B cell (primary cell): Measurements from ENCODE around the gene UTP25. TPM values are rescaled to one million over a fixed set of nuclear protein-coding genes. Genes with fewer than 3 reads are reported as not detected.

Experiments used
- ATAC-seq: fragments of 200-7000 bp; cut with Tn5 transposase; one replicate; pipeline ENCODE4 v1.10.0; 2021; ENCODE audit warnings: low read depth, mild to moderate bottlenecking, moderate number of reproducible peaks, moderate library complexity
- CTCF ChIA-PET: fragments of 350-600 bp; sonication (Branson Sonifier 250); formaldehyde crosslinking; loops from one replicate; lab custom pipeline; 2021; ENCODE audit warnings: antibody characterized with exemption, inconsistent platforms; lab: Charles Lee
- POLR2A ChIA-PET: fragments of 350-600 bp; sonication (Branson Sonifier 250); formaldehyde crosslinking; loops from one replicate; lab custom pipeline; 2021; ENCODE audit warnings: antibody characterized with exemption; lab: Charles Lee
- DNase-seq: peaks from one replicate; pipeline ENCODE4 v3.0.0; 2013
- H2AFZ ChIP-seq: 2 replicates; pipeline ENCODE4 v1.6.1; 2012; ENCODE audit warnings: mild to moderate bottlenecking, low read depth, low read length; ENCODE audit not compliant: insufficient read depth, poor library complexity, severe bottlenecking
- H3K27ac ChIP-seq, 2 donors: 1 replicate in 1 of 2; 2 replicates in 1 of 2; pipeline ENCODE4 v1.5.1; 2012 to 2013; ENCODE audit warnings: low read length in 2 of 2, mild to moderate bottlenecking in 2 of 2, moderate library complexity in 1 of 2
- H3K27me3 ChIP-seq, 4 experiments: fragments of 200-600 bp in 1 of 4; sonication (generic) in 1 of 4; replicated peaks in 1 of 4; 1 replicate in 2 of 4; 2 replicates in 2 of 4; pipeline versions ENCODE4 v1.6.1 to v1.7.0; 2013 to 2016; ENCODE audit warnings: low read length in 3 of 4, mild to moderate bottlenecking in 2 of 4, mixed read lengths in 1 of 4, moderate library complexity in 1 of 4; ENCODE audit not compliant: insufficient read depth in 4 of 4, control insufficient read depth in 3 of 4; ENCODE audit errors: control extremely low read depth in 1 of 4
- H3K36me3 ChIP-seq, 2 experiments: replicated peaks in 1 of 2; 1 replicate in 1 of 2; 2 replicates in 1 of 2; pipeline versions ENCODE4 v1.6.1 to v1.7.1; 2013; ENCODE audit warnings: low read length in 1 of 2; ENCODE audit not compliant: insufficient read depth in 2 of 2, control insufficient read depth in 1 of 2; ENCODE audit errors: control extremely low read depth in 1 of 2, extremely low read depth in 1 of 2
- H3K4me1 ChIP-seq, 2 donors: fragments of 200-600 bp in 1 of 2; sonication (generic) in 1 of 2; 1 replicate in 1 of 2; 2 replicates in 1 of 2; pipeline versions ENCODE4 v1.5.1 to v1.6.1; 2013 to 2017; ENCODE audit warnings: low read length in 2 of 2; ENCODE audit not compliant: control insufficient read depth in 2 of 2, insufficient read depth in 2 of 2
- H3K4me2 ChIP-seq: replicated peaks from 2 replicates; pipeline ENCODE3; 2012; ENCODE audit warnings: mild to moderate bottlenecking, low read depth, low read length; ENCODE audit not compliant: poor library complexity, severe bottlenecking
- H3K4me3 ChIP-seq, 5 experiments: fragments of 200-600 bp in 1 of 5; sonication (generic) in 1 of 5; 1 replicate in 3 of 5; 2 replicates in 2 of 5; pipeline versions ENCODE4 v1.5.1 to v1.7.0; 2011 to 2016; ENCODE audit warnings: low read length in 4 of 5, mild to moderate bottlenecking in 4 of 5, low read depth in 2 of 5, control low read depth in 1 of 5, moderate library complexity in 1 of 5; ENCODE audit not compliant: insufficient read depth in 1 of 5; ENCODE audit errors: control extremely low read depth in 1 of 5, extremely low read depth in 1 of 5
- H3K79me2 ChIP-seq: fragments of 200-600 bp; sonication (generic); one replicate; pipeline ENCODE4 v1.6.0; 2016; ENCODE audit warnings: low read length; ENCODE audit not compliant: control insufficient read depth, insufficient read depth
- H3K9ac ChIP-seq: fragments of 200-600 bp; sonication (generic); 2 replicates; pipeline ENCODE4 v1.6.1; 2017; ENCODE audit warnings: mild to moderate bottlenecking, low read length, moderate library complexity
- H3K9me3 ChIP-seq, 3 donors: one replicate each; pipeline versions ENCODE4 v1.6.1 to v1.7.1; 2013; ENCODE audit warnings: low read length in 2 of 3; ENCODE audit not compliant: control insufficient read depth in 2 of 3, insufficient read depth in 1 of 3; ENCODE audit errors: control extremely low read depth in 1 of 3
- H4K20me1 ChIP-seq: 2 replicates; pipeline ENCODE4 v1.6.0; 2012; ENCODE audit warnings: mild to moderate bottlenecking, low read length; ENCODE audit not compliant: insufficient read depth, control insufficient read depth, poor library complexity, severe bottlenecking
- H3K27ac Mint-ChIP-seq: one replicate; pipeline ENCODE4 v1.8.0; 2021; ENCODE audit warnings: mixed read lengths
- H3K27me3 Mint-ChIP-seq: one replicate; pipeline ENCODE4 v1.8.0; 2021; ENCODE audit warnings: mixed read lengths
- H3K4me1 Mint-ChIP-seq: one replicate; pipeline ENCODE4 v1.8.0; 2021; ENCODE audit warnings: mixed read lengths
- H3K4me3 Mint-ChIP-seq: one replicate; pipeline ENCODE4 v1.8.0; 2021; ENCODE audit warnings: mixed read lengths
- H3K9me3 Mint-ChIP-seq: one replicate; pipeline ENCODE4 v1.8.0; 2022; ENCODE audit warnings: mixed read lengths; ENCODE audit not compliant: insufficient read depth
- CTCF ChIP-seq: fragments of 200-600 bp; IDR thresholded peaks from one replicate; pipeline ENCODE4 v1.8.0; 2022; ENCODE audit warnings: antibody characterized with exemption, mild to moderate bottlenecking
- EZH2 ChIP-seq: IDR thresholded peaks from 2 replicates; pipeline ENCODE4 v1.6.1; 2012; ENCODE audit warnings: borderline replicate concordance, low read depth, mild to moderate bottlenecking, moderate library complexity, low read length; ENCODE audit not compliant: insufficient read depth, poor library complexity, severe bottlenecking
- WGBS: methylation state at CpG from one replicate; pipeline ENCODE4 v1.1.5; 2013; ENCODE audit warnings: missing lambda C conversion rate; ENCODE audit not compliant: insufficient coverage; 5-methylcytosine and 5-hydroxymethylcytosine counted together
- intact Hi-C: fragments of 100-400 bp; cut with micrococcal nuclease; formaldehyde crosslinking; loops from one replicate; pipeline ENCODE4 v1.10.0; 2022
- polyA plus RNA-seq: library from polyadenylated mRNA; depleted of rRNA; stranded (reverse); fragments of >200 nt; gene quantifications from 2 replicates; pipeline ENCODE4 v1.2.3, GENCODE V29; 2012
- total RNA-seq, 2 donors: library from RNA; stranded (reverse); fragments of 120-200 nt in 1 of 2; gene quantifications; 1 replicate in 1 of 2; 2 replicates in 1 of 2; pipeline versions ENCODE4 v1.2.3 to v1.2.4, GENCODE V29; 2013 to 2022

Gene UTP25
- total and polyA plus RNA-seq, 2 donors (not counting 1 experiment from before 2014, with no cell fraction given), result 6.2 to 16.6 TPM

DNA sequence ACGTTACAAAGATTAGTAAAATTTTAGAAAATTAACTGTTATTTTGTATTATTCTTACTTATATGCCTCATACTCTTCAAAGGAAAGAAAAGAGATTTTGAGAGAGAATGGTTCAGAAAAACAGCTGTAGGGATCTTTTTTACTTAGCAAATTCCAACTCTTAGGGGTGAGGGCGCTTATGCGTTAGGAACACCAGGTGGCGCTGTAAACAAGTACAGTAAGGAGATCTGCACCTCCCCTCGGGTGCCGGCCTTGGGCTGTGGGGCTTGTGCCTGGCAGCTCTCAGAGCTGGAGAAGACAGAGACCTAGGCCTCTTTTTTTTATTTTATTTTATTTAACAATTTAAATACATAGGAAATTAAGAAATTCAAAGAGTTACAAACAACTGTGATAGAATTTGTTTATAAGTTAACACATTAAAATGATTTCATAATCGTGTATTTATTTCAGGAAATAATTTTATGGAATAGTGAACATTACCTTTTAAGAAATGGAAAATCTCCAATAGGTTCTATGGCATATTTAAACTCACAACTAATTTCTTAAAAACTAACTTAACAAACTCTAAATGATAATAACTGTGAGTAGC is 32.6 kb downstream of the UTP25 start:
- H4K20me1 ChIP-seq, result no peaks in the 10 kb centered on the region
- no peaks in the 10 kb centered on the region for H3K4me1 ChIP-seq
- peaks cover 2 to 10% of the 10 kb centered on the region in 2 experiments for H3K36me3 ChIP-seq
- H3K4me3 ChIP-seq, result no peak overlapping the region
- no peak overlapping the region for H3K4me3 Mint-ChIP-seq
- peaks cover 0 to 4% (median 0%) of the 10 kb centered on the region in 3 donors for H3K9me3 ChIP-seq
- H3K4me2 ChIP-seq, result no peak overlapping the region
- no peaks in the 10 kb centered on the region for H3K79me2 ChIP-seq
- no peak overlapping the region for H2AFZ ChIP-seq
- H3K27me3 ChIP-seq, result peaks cover 0 to 11% (median 3%) of the 10 kb centered on the region in 4 experiments
- no peaks in the 10 kb centered on the region for H3K9me3 Mint-ChIP-seq
- no peak overlapping the region for H3K27ac Mint-ChIP-seq
- no peak overlapping the region for H3K9ac ChIP-seq
- H3K27ac ChIP-seq, result no peak overlapping the region
- intact Hi-C loops, result no loop called here
- 3% methylated on average over 4 of the region's 7 CpGs for WGBS
- CTCF ChIA-PET, result interaction anchor here (0.7 to 3.9 kb wide), 18 partner anchors 10 to 1129 kb away, joined by 3 to 15 read pairs (median 4); partner anchors contain the start of gene UTP25
- ATAC-seq (peak; percentile 81), DNase-seq (peak; percentile 75)
- POLR2A ChIA-PET, result interaction anchor here (0.5 kb wide), 1 partner anchor 451 kb away, joined by 8 read pairs; no protein-coding TSS in a partner anchor
- peaks cover 29% of the 10 kb centered on the region for H3K27me3 Mint-ChIP-seq
- no peaks in the 10 kb centered on the region for H3K4me1 Mint-ChIP-seq
- TF ChIP-seq CTCF (peak; percentile 97), EZH2 (no peak)

DNA sequence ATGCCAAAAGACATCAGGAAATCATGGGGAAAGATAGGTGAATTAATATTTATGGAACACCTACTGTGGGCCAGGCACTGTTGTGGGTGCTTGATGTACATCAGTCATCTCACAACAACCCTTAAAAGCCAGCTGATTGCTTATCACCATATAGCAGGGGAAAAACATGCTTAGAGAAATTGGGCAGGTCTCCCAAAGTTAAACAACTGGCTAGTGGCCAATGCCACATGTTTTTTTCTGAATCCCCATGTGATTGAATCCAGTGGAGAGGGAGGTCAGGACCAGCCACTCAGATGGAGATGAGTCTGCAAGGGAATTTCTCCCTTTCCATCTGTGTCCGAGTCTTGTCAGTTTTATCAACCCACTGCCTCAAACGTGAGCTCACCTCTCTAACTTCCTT is 33.5 kb downstream of the UTP25 start:
- Histone ChIP-seq H3K9ac (no peak overlapping the region), H4K20me1 (no peaks in the 10 kb centered on the region), H3K4me1 (no peaks in the 10 kb centered on the region), H3K4me3 (no peak overlapping the region), H3K4me2 (no peak overlapping the region), H2AFZ (no peak overlapping the region), H3K9me3 (peaks cover 0 to 4% (median 0%) of the 10 kb centered on the region in 3 donors), H3K27ac (no peak overlapping the region), H3K36me3 (peaks cover 2 to 5% of the 10 kb centered on the region in 2 experiments), H3K27me3 (peaks cover 0 to 11% (median 3%) of the 10 kb centered on the region in 4 experiments), H3K79me2 (no peaks in the 10 kb centered on the region)
- POLR2A ChIA-PET, result no interaction called here
- intact Hi-C loops, result no loop called here
- DNase-seq (no peak), ATAC-seq (no peak)
- Mint-ChIP-seq H3K27me3 (peaks cover 32% of the 10 kb centered on the region), H3K27ac (no peak overlapping the region), H3K4me3 (no peak overlapping the region), H3K9me3 (no peaks in the 10 kb centered on the region), H3K4me1 (no peaks in the 10 kb centered on the region)
- no peak for TF ChIP-seq CTCF
- TF ChIP-seq EZH2, result no peak
- CTCF ChIA-PET, result interaction anchor here (0.7 to 3.9 kb wide), 12 partner anchors 9 to 539 kb away, joined by 3 to 15 read pairs (median 7); no protein-coding TSS in a partner anchor
- 100% methylated on average over 1 of the region's 2 CpGs for WGBS
